HG03025 (cell line): ENCODE data around the gene ABCB4.
A peak's percentile ranks its signal among the peaks of the same experiment; 100 is the strongest.

ENCODE experiments used
- ATAC-seq: cut with Tn5 transposase; IDR thresholded peaks from one replicate; pipeline ENCODE4 v1.9.1; 2021; ENCODE audit warnings: mild to moderate bottlenecking, moderate library complexity; ENCODE audit not compliant: unreplicated experiment, low FRiP score

Gene ABCB4

DNA sequence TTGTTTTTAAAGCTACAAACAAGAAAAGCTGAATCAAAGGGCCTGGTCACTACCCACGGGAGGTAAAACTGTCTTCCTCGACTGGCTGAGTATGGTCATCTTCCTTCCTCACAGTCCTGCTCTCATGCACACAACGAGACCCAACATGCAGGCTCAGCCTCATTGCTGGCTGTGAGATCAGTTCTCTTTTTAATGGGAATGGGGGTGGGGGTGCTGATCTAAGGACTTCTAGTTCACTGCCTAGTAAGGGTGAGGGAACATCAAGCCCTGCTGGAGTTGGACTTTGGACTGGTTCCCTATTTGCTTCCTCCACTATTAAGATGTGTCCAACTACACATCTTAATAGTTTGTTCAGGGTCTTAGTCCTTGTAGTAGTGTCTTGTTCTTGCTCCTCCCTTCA lies 48.2 kb downstream of the ABCB4 start:
- no peak for ATAC-seq

DNA sequence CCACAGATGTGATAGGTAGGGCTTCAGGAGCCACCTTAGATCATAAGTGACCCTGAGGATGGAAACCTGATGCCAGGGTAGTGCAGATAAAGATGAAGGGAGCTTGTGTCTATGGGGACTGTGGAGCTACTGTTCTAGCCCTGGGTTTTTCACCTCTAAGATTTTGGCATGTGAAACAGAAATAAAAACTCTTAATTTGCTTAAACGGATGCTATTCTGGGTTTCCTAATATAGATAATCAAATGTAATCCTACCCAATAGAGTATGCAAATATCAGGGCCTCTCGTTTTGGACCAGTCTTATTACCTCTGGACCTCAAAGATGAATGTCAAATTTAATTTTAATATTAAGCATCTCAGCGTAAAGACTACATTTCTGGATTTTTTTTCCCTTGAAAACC lies 49.3 kb downstream of the ABCB4 start:
- peak; percentile 61 for ATAC-seq

DNA sequence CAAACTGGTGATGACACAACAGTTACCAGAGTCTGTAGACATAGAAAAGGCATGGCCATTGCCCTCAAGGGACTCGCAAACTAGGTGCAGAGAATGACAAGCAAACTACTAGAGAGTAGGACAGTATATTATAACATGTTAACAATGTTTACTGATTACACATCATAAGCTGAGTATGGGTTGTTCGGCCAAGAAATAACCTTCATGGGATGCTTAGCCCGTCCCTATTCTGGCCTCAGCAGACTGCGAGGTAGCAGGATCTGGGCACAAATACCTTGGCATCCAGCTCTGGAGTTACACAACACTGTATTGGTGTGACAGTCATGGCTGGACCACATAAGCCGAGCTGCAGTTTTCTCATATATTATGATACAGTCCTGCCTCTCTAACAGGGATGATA lies 51.4 kb downstream of the ABCB4 start:
- no peak for ATAC-seq

DNA sequence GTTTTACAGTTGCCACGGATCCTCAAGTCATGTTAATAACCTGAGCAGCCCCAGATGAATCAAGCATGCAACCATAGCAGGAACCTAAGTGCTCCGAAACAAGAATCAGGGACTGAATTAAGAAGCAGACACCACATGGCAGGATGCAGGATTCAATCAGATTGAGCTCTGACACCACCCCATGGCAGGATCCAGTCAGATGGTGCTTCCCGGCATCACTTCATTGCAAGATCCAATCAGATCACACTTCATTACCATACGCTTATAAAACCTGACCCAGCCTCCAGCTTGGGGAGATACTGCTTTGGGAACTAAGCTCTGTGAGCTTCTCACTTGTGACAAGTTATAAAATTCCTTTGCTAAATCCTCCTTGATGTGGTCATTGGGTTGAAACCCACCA lies 55.3 kb downstream of the ABCB4 start:
- ATAC-seq, result no peak

DNA sequence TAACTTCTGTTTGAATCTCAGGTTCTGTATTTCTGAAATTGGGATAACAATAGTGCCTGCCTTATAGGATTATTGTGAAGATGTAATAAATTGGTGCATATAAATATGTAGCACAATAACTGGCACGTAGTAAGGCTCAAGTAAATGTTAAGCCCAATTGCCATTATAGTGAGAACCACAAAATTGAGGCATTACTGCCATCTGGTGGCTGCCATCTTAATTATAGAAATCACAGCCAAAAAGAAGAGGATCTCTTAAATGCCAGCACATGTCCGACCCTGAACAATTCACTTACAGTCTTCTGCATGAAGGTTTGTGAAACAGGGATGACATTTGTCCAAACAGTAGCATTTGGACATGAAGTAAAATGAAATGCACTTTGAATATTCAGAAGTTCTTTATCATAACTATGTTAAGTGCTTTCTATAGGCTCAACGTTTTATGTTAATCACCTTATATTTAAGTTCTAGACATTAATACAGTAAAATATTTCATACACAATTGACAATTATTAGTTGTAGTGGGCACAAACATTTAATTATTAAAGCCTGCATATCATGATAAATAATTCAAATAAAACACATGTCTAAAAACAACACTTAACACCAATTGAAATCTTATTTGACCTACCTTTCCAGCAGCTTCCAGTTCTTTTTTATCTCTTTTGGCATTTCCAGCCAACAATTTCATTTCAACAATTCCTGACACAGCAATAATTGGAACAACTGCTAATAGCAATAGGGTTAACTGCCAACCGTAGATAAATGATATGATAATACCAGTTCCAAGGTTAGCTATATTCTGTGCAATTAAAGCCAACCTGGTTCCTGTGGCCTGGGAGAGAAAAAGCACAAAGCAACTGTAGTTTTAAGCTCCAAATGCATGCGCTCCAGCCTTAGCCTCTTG lies 58.5 kb downstream of the ABCB4 start:
- peak; percentile 74 for ATAC-seq

DNA sequence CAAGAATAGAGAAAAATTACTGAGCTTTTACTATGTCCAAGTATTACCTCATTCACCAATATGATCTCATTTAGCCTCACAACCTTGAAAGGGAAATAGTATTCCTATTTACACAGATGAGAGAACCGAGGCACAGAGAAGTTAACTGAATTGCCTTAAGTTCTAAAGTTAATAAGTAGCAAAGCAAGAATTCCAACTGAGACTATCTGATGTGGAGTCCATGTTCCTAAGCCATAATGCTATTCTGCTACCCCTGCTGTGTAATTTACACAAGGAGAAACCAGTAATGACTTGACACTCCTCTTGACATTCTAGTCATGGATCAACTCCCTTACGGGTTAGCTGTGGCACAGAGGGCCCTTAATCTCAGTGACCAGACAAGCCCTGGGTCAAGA lies 60.7 kb downstream of the ABCB4 start:
- no peak for ATAC-seq

DNA sequence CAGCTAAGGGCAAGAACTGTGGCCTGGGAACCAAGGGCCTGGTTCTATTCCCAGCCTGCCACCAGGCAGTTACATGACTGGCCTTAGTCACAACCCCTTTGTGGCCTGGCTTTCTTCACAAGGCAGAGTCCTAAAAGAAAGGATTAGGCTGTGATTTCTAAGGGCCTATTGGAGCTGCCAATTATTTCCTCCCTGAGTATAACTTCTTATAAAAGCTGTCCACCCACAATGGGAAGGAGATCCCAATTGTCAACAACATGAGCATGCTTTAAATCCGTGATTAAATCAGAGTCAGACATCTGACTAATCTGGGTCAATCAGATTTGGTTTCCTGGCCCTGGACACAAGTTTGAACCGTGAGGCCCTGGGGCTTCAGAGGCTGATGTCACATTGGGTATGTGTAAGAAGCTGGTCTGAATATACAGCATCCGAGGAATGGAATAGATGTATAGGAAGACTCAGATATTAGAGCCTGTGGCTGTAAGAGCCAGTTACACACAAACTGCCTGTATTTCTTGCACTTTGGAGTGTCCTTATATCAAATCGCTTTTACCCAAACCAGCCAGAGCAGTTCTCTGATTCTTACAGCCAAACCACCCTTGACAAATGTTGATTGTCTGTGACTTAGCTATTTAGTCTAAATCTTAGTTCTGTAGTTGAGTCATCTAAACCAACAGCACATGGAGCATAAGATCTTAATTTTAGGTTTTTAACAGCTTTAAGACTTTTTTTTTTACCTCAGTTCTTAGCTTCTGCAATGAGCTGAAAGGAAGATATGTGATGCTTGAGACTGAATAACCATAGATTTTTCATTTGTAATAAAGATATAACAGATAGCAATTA lies 61.3 kb downstream of the ABCB4 start:
- no peak for ATAC-seq

DNA sequence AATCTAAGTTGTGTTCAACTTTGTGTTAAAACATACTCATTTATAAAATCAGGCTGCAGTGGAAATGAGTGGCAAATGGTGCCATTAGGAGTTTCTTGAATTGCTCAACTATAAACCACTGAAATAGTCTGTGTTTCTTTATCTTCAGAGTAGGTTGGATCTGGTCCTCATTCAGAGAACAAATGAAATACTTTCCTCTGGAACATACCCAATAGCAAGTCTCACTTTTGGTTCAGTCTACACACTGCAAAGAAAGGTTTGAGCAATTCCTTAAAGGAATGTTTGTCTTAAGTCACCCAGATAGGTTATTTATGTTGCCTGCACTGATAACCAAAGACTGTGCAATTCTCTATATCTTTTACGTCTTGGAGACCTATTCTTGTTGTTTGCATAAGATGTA lies 62.5 kb downstream of the ABCB4 start:
- no peak for ATAC-seq

DNA sequence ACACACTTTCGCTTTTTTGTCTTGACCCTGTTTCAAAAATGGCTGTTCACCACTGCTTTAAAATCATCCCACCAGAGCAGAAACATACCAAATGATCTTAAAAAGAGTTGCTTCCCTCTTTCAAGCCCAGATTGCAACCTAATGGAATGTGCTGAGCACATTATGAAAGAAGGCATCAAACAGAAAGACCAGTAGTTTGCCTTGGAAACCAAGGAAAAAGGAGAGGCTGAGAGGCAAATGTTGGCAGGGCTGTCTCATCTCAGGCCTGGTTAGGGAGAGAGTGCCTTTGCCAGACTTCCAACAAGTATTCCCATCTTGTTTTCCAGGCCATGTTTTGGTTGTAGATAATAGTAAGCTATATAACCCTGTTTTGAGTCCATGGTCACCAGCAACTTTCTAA lies 64.3 kb downstream of the ABCB4 start:
- ATAC-seq, result no peak

DNA sequence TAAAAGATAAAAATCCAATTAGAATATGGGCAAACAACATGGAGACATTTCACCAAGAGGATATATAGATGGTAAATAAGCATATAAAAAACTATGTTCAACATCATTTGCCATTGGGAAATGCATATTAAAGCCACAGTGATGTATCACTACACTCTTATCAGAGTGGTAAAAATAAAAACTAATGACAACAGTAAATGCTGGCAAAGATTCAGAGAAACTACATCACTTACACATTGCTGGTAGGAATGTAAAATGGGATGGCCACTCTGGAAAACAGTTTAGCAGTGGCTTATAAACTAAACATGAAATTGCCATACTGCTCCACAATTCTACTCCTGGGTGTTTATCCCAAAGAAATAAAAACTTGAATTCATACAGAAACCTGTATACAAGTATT lies 70.8 kb downstream of the ABCB4 start:
- no peak for ATAC-seq

DNA sequence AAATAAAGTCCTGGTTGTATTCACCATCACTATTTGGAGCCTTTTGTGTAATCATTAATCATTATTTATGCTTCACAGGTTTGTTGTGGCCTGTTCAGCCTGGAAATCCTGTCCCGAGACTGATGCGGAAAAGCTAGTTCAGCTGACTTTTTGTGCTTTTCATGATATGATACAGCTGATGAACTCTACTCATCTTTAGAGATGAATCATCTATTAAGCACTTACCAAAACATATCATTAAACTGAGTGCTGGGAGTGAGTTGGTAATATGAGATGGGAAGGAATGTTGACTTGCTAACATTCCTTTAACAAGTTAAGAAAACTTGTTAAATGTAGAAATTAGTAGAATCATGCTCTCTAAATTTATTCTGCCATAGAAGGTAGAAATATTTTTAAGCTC lies 77.0 kb downstream of the ABCB4 start:
- ATAC-seq, result no peak

DNA sequence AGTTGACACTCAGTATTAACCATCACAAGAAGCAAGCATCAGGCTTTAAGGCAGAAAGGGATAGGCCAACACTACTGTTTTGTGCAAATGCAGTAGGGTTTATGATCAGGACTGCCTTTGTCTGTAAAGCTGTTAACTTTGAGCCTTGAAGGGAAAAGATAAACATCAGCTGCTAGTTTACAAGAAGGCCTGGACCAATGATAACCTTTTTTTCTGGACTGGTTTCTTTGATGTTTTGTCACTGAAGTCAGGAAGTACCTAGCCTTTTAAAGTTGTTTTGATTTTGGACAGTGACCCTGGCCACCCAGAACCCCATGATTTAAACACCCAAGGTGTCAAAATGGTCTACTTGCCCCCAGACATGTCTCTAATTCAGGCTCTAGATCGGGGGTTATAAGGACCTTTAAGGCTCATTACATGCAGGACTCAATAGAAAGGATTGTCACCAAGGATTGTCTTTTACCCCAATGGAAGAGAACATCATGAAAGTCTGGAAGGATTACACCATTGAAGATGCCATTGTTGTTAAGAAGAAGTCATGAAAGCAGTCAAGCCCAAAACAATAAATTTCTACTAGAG lies 79.9 kb downstream of the ABCB4 start:
- no peak for ATAC-seq

DNA sequence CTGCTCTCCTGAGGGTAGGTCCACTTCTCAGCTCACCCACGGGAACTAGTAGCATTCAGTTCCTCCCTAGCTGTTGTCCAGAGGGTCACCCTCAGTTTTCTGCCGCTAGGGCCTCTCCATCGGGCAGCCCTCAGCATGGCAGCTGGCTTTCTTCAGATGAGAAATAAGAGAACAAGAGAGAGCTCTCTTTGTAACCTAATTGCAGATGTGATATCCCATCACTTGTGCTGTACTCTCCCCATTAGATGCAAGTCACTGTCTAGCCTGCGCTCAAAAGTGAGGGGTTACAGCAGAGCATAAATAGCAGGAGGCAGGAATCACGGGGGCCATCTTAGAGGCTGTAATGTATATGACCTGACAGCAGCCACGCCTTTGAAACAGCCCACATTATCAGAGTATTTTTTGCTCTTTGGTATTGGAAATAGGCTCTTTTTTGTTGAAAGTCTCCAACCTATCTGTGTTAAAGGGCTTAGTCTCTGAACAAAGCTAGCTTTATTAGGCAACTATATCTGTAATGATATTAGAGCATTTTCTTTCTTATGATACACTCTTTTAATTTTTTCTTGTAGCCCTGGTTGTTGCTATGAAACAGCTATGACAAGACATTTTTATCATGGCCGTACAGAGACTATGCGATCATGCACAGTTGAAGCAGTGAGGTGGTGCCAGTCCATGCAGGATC lies 84.3 kb downstream of the ABCB4 start:
- ATAC-seq, result no peak

DNA sequence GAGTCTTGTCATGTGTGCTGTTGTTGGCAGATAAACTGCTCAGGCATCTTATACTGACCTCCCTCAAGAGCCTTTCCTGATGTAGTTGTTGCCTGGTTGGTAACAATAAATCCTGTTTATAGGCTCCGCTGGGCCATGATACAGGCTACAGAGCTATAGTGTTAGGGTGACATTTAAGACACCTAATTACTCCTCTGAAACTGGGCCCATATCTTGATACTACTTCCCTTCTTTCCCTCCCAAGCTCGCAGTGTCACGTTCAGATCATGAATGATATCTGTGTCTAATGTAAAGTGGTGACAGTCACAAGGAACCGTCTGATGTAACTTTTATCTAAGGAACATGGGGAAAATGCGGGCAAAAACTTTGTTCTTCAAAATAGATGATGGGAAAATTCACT lies 94.6 kb downstream of the ABCB4 start:
- ATAC-seq, result no peak

DNA sequence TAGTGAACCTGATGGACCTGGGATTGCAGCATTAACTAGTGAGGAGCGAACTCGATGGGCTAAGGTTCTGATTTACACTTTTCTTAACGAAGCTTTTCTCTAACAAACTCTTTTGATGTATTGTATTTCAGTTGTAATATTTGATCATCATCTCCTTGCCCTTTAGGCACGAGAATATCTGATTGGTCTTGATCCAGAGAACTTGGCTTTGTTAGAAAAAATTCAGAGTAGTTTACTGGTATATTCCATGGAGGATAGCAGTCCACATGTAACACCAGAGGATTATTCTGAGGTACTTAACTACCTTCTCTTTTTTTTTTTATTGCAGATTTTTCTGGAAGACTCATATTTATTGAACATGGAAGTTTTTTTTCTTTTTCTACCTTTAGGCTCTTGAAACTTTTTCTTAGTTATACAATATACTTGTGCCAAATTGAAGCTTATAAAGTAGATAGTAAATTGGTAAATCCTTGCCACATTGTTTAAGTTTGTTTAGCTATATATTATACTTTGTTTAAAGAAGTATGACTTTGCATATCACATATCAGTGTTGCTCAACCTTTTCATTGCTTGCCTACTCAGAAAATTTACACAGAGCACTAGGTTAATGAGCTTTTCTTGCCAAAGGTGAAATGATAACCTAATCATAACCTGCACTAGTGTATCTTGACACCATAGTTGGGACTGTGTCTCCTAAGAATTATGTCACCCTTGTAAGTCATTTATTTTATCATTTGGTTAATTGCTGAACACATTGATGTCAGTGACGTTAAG lies 99.6 kb downstream of the ABCB4 start:
- no peak for ATAC-seq

DNA sequence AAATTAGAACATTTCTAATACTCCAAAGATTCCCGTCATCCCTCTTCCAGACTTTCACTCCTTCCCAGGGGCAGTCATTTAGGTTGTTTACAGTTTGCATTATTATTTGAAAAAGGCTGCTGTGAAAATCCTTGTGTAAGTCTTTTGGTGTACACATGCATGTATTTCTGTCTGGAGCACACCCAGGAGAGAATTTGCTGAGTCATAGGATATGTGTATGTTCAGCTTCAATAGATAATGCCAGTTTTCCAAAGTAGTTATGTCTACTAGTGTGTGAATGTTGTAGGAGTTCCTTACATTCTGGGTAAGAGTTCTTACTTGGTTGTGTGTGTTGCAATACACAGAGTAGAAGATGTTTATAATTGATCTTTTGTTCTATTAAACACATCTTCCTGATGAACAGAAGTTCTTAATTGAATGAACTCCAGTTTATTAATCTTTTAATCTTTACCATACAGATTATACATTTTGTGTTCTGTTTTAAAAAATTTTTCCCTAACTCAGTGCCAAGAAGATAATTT lies 104.8 kb downstream of the ABCB4 start:
- ATAC-seq, result no peak

DNA sequence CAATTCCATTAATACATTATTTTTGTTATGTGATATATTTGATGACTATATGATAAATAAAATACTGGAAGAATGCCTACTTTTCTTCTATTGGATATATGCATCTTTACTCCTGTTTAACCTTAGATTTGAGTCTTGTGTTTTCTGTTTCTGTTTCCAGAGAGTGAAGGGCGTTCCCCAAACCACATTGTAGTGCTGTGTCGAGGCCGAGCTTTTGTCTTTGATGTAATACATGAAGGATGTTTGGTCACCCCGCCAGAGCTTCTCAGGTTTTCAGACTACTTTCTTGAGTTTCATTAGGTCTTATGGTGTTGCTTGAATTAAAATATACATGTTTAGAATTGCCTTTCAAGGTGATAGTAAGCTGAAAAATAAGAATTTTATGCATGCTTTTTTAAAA lies 106.3 kb downstream of the ABCB4 start:
- ATAC-seq, result no peak

DNA sequence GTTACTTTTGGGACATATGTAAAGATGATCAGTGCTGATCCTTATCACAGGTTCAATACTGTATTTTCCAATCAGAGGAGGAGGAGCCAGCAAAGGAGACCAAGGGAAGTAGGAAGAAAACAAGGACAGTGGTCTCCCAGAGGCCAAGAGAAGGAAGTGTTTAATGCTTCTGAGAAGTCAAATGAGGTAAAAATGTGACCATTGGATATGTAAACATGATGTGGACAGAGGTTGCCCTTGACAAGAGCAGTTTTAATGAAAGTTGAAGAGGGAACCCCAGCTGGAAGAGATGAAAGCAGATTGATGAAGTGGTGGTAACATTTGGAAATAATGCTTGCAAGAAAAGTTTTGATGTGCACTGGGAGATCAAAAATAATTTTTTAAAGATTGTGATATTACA lies 111.2 kb downstream of the ABCB4 start:
- no peak for ATAC-seq

DNA sequence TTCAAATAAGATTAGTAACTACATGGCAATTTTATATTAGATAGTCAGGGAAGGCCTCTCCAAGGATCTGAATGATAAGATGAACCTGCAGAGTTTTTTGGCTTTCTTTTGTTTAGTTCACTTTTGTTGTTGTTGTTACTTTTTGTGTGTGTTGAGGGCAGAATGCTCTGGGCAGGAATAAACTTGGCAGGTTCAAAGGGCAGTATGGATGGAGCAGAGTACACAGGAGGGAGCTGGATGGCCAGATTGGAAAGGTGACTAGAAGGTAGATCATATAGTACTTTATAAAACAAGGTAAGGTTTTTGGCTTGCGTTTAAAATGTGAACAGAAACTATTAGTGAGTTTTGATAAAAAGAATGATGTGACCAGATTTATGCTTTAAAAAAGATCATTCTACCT lies 112.1 kb downstream of the ABCB4 start:
- no peak for ATAC-seq

DNA sequence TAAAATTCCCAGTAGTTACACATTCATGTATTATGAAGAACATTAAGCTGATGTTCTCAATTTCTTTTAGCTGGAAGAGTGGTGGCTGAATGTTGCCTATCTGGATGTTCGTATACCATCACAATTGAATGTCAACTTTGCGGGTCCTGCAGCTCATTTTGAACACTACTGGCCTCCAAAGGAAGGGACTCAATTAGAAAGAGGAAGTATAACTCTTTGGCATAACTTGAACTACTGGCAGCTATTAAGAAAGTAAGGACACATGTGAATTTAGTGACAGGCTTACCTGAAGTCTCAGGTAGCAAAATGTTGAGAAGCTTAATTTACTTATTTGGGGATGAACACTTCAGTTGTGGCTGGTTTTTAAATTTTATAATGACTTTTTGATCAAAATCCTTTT lies 114.2 kb downstream of the ABCB4 start:
- no peak for ATAC-seq
